Activated CD4-positive, alpha-beta T cell treated with anti-CD3 and anti-CD28 coated beads for 24 hours (primary cell): Measurements from ENCODE around the gene UGT1A7.

Source experiments
- DNase-seq, 2 donors: peaks; one replicate each; pipeline ENCODE4 v3.0.0-alpha.2; 2020; ENCODE audit warnings: low read depth in 2 of 2

The UGT1A7 gene

GRCh38 chr2:233798335-233799086, 116.8 kb downstream of the UGT1A7 start:
- DNase-seq, result no peak

- no peak for DNase-seq
Measured at GRCh38 chr2:233799087-233799665, 117.5 kb downstream of the UGT1A7 start.

- no peak for DNase-seq
Measured at GRCh38 chr2:233799716-233800115, 118.0 kb downstream of the UGT1A7 start.

GRCh38 chr2:233800208-233800607, 118.5 kb downstream of the UGT1A7 start:
- no peak for DNase-seq

GRCh38 chr2:233801357-233802131, 119.8 kb downstream of the UGT1A7 start:
- no peak for DNase-seq

GRCh38 chr2:233802132-233802815, 120.6 kb downstream of the UGT1A7 start:
- no peak for DNase-seq

- DNase-seq, result no peak
Measured at GRCh38 chr2:233803292-233803911, 121.7 kb downstream of the UGT1A7 start.

- no peak for DNase-seq
Measured at GRCh38 chr2:233803994-233804393, 122.3 kb downstream of the UGT1A7 start.

- DNase-seq, result no peak
Measured at GRCh38 chr2:233807215-233807865, 125.6 kb downstream of the UGT1A7 start.

- DNase-seq, result no peak
Measured at GRCh38 chr2:233807966-233808935, 126.5 kb downstream of the UGT1A7 start.

GRCh38 chr2:233810385-233810784, 128.7 kb downstream of the UGT1A7 start:
- DNase-seq, result no peak

- no peak for DNase-seq
Measured at GRCh38 chr2:233811087-233811486, 129.4 kb downstream of the UGT1A7 start.

GRCh38 chr2:233811732-233812131, 130.0 kb downstream of the UGT1A7 start:
- DNase-seq, result no peak

- DNase-seq, result no peak
Measured at GRCh38 chr2:233813236-233814055, 131.7 kb downstream of the UGT1A7 start.

- DNase-seq, result no peak
Measured at GRCh38 chr2:233814056-233814835, 132.5 kb downstream of the UGT1A7 start.

- no peak for DNase-seq
Measured at GRCh38 chr2:233815861-233816260, 134.2 kb downstream of the UGT1A7 start.

- DNase-seq, result no peak
Measured at GRCh38 chr2:233816334-233816733, 134.6 kb downstream of the UGT1A7 start.

- no peak for DNase-seq
Measured at GRCh38 chr2:233816771-233817170, 135.1 kb downstream of the UGT1A7 start.
